AG10803 (cell line): ENCODE results near the gene ZNF366.

ENCODE experiments used
- DNase-seq: peaks from one replicate; pipeline ENCODE4 v3.0.0; 2010; ENCODE audit warnings: low read depth
- H3K4me3 ChIP-seq: 2 replicates; pipeline ENCODE4 v1.5.1; 2011; ENCODE audit warnings: mild to moderate bottlenecking, low read length, control low read depth
- CTCF ChIP-seq: conservative IDR thresholded peaks from 2 replicates; pipeline ENCODE4 v1.5.1; 2011; ENCODE audit warnings: mild to moderate bottlenecking, low read length, control low read depth, inconsistent platforms

Gene ZNF366

GRCh38 chr5:72507231-72507906 lies at the start of gene ZNF366:
Gene ZNF366 (minus strand): TSS chr5:72507410. CDS start chr5:72461496, 45,914 bp downstream.
- TF ChIP-seq CTCF = no peak
- H3K4me3 ChIP-seq = no peak within 1 kb of the TSS
- DNase-seq = no peak

GRCh38 chr5:72556351-72557166 lies 49.3 kb upstream of the ZNF366 start:
- TF ChIP-seq CTCF = peak; percentile 20; the same call in 1 of the 2 replicates
- H3K4me3 ChIP-seq = peak overlapping the region; percentile 52
- DNase-seq = peak; percentile 67

- no peak overlapping the region for H3K4me3 ChIP-seq
- no peak for DNase-seq
- no peak for TF ChIP-seq CTCF
These were observed 48.7 kb upstream of the ZNF366 start for GRCh38 chr5:72555871-72556270.

- DNase-seq = no peak
- H3K4me3 ChIP-seq = no peak overlapping the region
- no peak for TF ChIP-seq CTCF
These were observed 47.7 kb upstream of the ZNF366 start for GRCh38 chr5:72554897-72555296.

GRCh38 chr5:72552041-72552557 lies 44.9 kb upstream of the ZNF366 start:
- TF ChIP-seq CTCF = no peak
- peak; percentile 89 for DNase-seq
- no peak overlapping the region for H3K4me3 ChIP-seq

GRCh38 chr5:72550595-72550994 lies 43.4 kb upstream of the ZNF366 start:
- TF ChIP-seq CTCF = no peak
- H3K4me3 ChIP-seq = no peak overlapping the region
- no peak for DNase-seq
